DND-41 (cell line): Measurements from ENCODE around the gene ARHGAP32.

Experiments
- EZH2 ChIP-seq: IDR thresholded peaks from 3 replicates; pipeline ENCODE4 v1.6.1; 2012; ENCODE audit warnings: borderline replicate concordance, low read depth, mild to moderate bottlenecking, moderate library complexity, low read length, inconsistent platforms; ENCODE audit not compliant: severe bottlenecking
- TF ChIP-seq, protein P1 (sequence below): IDR thresholded peaks from 2 replicates; pipeline ENCODE4 v1.5.1; 2012; ENCODE audit warnings: borderline replicate concordance, low read length, moderate library complexity, mild to moderate bottlenecking; ENCODE audit not compliant: poor library complexity, severe bottlenecking; ENCODE audit errors: extremely low read depth

DNA sequence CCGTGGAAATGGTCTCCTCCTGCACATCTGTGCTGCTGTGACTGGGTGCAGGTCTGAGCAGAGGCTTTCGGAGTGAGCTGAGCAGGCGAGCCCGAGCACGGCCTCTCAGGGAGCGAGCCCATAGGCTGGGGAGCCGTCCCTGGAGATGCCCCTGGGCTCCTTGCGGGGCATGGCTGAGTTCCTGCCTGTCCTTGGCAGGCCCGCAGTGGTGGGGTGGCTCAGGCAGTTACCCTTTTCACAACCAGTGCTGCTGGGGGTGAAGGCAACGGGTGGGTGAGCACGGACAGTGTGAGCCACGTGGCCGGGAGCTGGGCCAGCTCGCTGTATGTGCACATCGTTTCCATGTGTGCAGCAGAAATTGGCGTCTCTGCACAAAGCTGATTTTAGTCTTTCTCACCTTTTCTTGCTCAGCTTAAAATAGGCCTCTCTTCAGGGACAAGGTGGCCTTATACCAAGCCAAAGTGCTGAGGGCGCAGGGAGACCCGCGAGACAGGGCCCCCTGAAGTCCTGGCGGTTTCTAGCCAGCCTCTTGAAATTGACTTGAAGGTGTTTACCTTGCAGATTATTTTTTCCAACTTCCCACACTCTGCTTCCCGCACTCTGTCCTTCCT is 249.2 kb downstream of the ARHGAP32 start, which contains the start of gene TP53AIP1:
- TF ChIP-seq, protein P1, sequence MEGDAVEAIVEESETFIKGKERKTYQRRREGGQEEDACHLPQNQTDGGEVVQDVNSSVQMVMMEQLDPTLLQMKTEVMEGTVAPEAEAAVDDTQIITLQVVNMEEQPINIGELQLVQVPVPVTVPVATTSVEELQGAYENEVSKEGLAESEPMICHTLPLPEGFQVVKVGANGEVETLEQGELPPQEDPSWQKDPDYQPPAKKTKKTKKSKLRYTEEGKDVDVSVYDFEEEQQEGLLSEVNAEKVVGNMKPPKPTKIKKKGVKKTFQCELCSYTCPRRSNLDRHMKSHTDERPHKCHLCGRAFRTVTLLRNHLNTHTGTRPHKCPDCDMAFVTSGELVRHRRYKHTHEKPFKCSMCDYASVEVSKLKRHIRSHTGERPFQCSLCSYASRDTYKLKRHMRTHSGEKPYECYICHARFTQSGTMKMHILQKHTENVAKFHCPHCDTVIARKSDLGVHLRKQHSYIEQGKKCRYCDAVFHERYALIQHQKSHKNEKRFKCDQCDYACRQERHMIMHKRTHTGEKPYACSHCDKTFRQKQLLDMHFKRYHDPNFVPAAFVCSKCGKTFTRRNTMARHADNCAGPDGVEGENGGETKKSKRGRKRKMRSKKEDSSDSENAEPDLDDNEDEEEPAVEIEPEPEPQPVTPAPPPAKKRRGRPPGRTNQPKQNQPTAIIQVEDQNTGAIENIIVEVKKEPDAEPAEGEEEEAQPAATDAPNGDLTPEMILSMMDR, result no peak
- no peak for TF ChIP-seq EZH2
